ENCODE data around the gene CTSS.

DNA sequence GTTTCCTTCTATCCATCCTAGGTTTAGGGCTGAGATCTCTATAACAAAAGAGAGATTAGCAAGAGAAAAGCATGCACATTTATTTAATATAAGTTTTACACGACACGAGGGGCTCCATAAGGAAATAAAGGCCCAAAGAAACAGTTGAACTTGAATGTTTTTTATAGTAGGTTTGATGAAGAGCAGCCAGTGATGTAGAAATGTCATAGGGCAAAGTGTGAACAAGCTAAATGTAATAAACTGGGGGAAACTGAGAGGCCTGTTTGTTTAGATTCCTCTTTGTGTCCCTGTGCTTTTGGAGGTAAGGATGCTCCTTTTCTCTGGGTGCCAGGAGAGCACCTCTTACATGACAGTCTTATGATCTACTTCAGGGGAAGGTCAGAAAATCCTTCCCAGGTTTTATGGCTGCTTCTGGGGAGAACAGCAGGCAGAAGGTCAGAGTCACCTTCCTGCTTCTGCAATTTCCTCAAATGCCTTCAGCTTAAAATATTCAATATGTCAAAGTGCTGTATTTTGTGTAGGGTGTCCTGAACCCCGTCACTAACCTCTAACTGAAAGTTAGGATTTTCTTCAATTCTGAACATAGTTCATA, 35.4 kb downstream of the CTSS start:
- TF ChIP-seq, protein P1, sequence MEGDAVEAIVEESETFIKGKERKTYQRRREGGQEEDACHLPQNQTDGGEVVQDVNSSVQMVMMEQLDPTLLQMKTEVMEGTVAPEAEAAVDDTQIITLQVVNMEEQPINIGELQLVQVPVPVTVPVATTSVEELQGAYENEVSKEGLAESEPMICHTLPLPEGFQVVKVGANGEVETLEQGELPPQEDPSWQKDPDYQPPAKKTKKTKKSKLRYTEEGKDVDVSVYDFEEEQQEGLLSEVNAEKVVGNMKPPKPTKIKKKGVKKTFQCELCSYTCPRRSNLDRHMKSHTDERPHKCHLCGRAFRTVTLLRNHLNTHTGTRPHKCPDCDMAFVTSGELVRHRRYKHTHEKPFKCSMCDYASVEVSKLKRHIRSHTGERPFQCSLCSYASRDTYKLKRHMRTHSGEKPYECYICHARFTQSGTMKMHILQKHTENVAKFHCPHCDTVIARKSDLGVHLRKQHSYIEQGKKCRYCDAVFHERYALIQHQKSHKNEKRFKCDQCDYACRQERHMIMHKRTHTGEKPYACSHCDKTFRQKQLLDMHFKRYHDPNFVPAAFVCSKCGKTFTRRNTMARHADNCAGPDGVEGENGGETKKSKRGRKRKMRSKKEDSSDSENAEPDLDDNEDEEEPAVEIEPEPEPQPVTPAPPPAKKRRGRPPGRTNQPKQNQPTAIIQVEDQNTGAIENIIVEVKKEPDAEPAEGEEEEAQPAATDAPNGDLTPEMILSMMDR (IDR thresholded peaks at IDR 0.05; ENCODE audit: extremely low read depth in 1 of 2, insufficient read depth in 1 of 2, low read depth in 1 of 2, low read length in 2 of 2): no peak
- TF ChIP-seq JUN (IDR thresholded peaks at IDR 0.05; ENCODE audit: borderline replicate concordance, insufficient read depth, insufficient read length, low read depth): no peak
- TF ChIP-seq EZH2 (IDR thresholded peaks at IDR 0.05; ENCODE audit: borderline replicate concordance, low read depth, low read length, severe bottlenecking): no peak
- no peak for TF ChIP-seq POLR2A (IDR thresholded peaks at IDR 0.05; ENCODE audit: low read depth, low read length)
- TF ChIP-seq POLR2AphosphoS5 (IDR thresholded peaks at IDR 0.05; ENCODE audit: insufficient read depth, low read depth, low read length): no peak
- no peak for TF ChIP-seq MAX (IDR thresholded peaks at IDR 0.05; ENCODE audit: insufficient read depth, insufficient read length)
- TF ChIP-seq FOS (IDR thresholded peaks at IDR 0.05; ENCODE audit: borderline replicate concordance, insufficient read depth, low read length): no peak
- TF ChIP-seq MYC (IDR thresholded peaks at IDR 0.05; ENCODE audit: low read depth, low read length): no peak

Data from endothelial cell of umbilical vein (primary cell).